Smooth muscle cell (in vitro differentiated cells): ENCODE measurements around the gene MTMR3. TPM values are rescaled to one million over a fixed set of nuclear protein-coding genes. Genes with fewer than 3 reads are reported as not detected.

Source experiments
- DNase-seq: peaks from one replicate; lab custom pipeline; 2025; ENCODE audit not compliant: unreplicated experiment; lab: John Stamatoyannopoulos, UW
- H2AFZ ChIP-seq: fragments of 200-600 bp; sonication (generic); 2 replicates; pipeline ENCODE4 v1.6.0; 2016; ENCODE audit warnings: antibody characterized with exemption, low read depth, mild to moderate bottlenecking
- H3F3A ChIP-seq: fragments of 200-600 bp; sonication (generic); 2 replicates; pipeline ENCODE4 v1.6.0; 2017; ENCODE audit warnings: antibody characterized with exemption, low read depth
- H3K27ac ChIP-seq: fragments of 200-600 bp; sonication (generic); 2 replicates; pipeline ENCODE4 v1.5.1; 2016; ENCODE audit warnings: low read depth, mild to moderate bottlenecking
- H3K27me3 ChIP-seq: fragments of 200-600 bp; sonication (generic); 2 replicates; pipeline ENCODE4 v1.6.1; 2016; ENCODE audit warnings: low read depth, mild to moderate bottlenecking
- H3K36me3 ChIP-seq: fragments of 200-600 bp; sonication (generic); 2 replicates; pipeline ENCODE4 v1.5.1; 2016; ENCODE audit warnings: low read depth
- H3K4me1 ChIP-seq: fragments of 200-600 bp; sonication (generic); 2 replicates; pipeline ENCODE4 v1.5.1; 2016; ENCODE audit warnings: low read depth
- H3K4me2 ChIP-seq: fragments of 200-600 bp; sonication (generic); 2 replicates; pipeline ENCODE4 v1.6.0; 2016; ENCODE audit warnings: mild to moderate bottlenecking
- H3K4me3 ChIP-seq: fragments of 200-600 bp; sonication (generic); 2 replicates; pipeline ENCODE4 v1.5.1; 2016; ENCODE audit warnings: mild to moderate bottlenecking
- H3K79me2 ChIP-seq: fragments of 200-600 bp; sonication (generic); 2 replicates; pipeline ENCODE4 v1.6.0; 2016; ENCODE audit warnings: low read depth, mild to moderate bottlenecking
- H3K9ac ChIP-seq: fragments of 200-600 bp; sonication (generic); 2 replicates; pipeline ENCODE4 v1.6.0; 2016; ENCODE audit warnings: low read depth
- H3K9me3 ChIP-seq: fragments of 200-600 bp; sonication (generic); replicated peaks from 2 replicates; pipeline ENCODE4 v1.5.1; 2016; ENCODE audit warnings: low read depth
- H4K20me1 ChIP-seq: fragments of 200-600 bp; sonication (generic); 2 replicates; pipeline ENCODE4 v1.6.0; 2016; ENCODE audit warnings: low read depth
- whole genome bisulfite sequencing: methylation state at CpG from one replicate; pipeline ENCODE4 v1.1.7; 2016; ENCODE audit warnings: low lambda C conversion rate; 5-methylcytosine and 5-hydroxymethylcytosine counted together
- polyA plus RNA-seq: library from polyadenylated mRNA; unstranded; fragments of >200 nt; fragmentation: Nextera tagmentation; extraction: Ambion mirVana; gene quantifications from 2 replicates; pipeline ENCODE4 v1.2.1, GENCODE V29; 2016
- total RNA-seq: library from RNA; depleted of rRNA; stranded (reverse); fragments of >200 nt; gene quantifications from 2 replicates; pipeline ENCODE4 v1.2.3, GENCODE V29; 2014
- TF ChIP-seq, protein P1 (sequence below): fragments of 200-600 bp; sonication (generic); IDR thresholded peaks from 2 replicates; pipeline ENCODE4 v1.5.1; 2017; ENCODE audit warnings: borderline replicate concordance, mild to moderate bottlenecking, antibody characterized with exemption; ENCODE audit not compliant: insufficient read depth, poor library complexity, severe bottlenecking

The MTMR3 gene
- total and polyA plus RNA-seq, 2 experiments from 2014 or later: 15.8 to 48.9 TPM

DNA sequence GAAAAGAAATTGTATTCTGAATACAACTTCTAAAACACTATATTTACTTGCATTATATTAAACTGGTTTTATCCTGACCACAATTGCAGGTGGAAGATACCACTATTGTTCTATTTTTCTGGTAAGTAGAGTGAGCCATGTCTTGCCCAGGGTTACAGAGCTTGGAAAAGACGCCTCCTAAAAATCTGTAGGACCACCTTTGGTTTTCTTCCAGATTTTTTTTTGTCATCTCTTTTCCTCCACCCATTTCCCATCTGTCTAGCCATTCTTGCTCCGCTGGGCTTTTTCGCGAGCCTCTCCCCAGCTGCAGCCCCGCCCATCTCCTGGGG, 294 bp upstream of the MTMR3 start:
- Histone ChIP-seq H3K79me2 (peaks cover 43% of the 10 kb centered on the region), H3K9ac (no peak overlapping the region), H3K27ac (peak overlapping the region; percentile 99), H3K4me1 (no peaks in the 10 kb centered on the region), H3K36me3 (no peaks in the 10 kb centered on the region), H3K4me3 (peak overlapping the region; percentile 98), H3K4me2 (peak overlapping the region; percentile 91), H4K20me1 (peaks cover 41% of the 10 kb centered on the region), H2AFZ (no peak overlapping the region), H3K9me3 (no peaks in the 10 kb centered on the region), H3K27me3 (no peaks in the 10 kb centered on the region), H3F3A (no peaks in the 10 kb centered on the region)
- no peak for DNase-seq
- 5% methylated on average over 4 of the region's 5 CpGs for WGBS
- TF ChIP-seq, protein P1, sequence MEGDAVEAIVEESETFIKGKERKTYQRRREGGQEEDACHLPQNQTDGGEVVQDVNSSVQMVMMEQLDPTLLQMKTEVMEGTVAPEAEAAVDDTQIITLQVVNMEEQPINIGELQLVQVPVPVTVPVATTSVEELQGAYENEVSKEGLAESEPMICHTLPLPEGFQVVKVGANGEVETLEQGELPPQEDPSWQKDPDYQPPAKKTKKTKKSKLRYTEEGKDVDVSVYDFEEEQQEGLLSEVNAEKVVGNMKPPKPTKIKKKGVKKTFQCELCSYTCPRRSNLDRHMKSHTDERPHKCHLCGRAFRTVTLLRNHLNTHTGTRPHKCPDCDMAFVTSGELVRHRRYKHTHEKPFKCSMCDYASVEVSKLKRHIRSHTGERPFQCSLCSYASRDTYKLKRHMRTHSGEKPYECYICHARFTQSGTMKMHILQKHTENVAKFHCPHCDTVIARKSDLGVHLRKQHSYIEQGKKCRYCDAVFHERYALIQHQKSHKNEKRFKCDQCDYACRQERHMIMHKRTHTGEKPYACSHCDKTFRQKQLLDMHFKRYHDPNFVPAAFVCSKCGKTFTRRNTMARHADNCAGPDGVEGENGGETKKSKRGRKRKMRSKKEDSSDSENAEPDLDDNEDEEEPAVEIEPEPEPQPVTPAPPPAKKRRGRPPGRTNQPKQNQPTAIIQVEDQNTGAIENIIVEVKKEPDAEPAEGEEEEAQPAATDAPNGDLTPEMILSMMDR: no peak

DNA sequence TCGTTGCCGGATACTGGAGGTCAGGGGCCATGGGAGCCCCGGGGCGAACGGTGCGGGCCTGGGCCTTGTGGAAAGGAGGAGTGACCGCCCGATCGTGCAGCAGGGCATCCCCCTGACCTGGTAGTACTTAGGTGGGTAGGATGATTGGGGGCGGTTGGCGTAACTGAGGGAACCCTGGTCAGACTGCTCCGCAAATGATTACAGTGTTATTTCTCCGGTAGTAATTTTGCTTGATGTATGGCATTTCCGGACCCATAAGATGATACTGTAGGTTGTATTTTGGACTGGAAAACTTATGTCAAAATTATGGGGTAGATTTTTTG, 762 bp downstream of the MTMR3 start:
- TF ChIP-seq, protein P1: no peak
- no peak for DNase-seq

DNA sequence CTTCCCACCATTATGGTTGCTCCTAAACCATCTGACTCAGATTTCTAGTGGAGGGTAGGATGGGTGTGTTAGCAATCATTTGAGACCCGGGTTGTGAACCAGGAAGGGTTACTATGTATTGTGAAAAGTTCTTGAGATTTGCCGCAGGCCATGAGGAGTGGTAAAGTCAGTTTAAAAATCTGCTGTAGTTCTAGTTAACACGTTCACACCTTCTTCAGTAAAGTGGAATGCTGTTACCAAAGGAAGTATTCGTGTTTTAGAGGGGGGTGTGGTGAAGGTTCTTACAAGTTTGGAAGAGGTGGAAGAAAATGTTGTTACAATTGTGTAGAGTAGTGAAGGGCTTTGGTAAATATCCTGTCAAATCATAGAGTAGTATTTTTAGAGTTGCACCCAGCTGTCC, 2.6 kb downstream of the MTMR3 start:
- H3K4me1 ChIP-seq: no peaks in the 10 kb centered on the region
- H4K20me1 ChIP-seq: peaks cover 70% of the 10 kb centered on the region
- TF ChIP-seq, protein P1: no peak
- no peaks in the 10 kb centered on the region for H3K9me3 ChIP-seq
- DNase-seq: no peak
- H3K79me2 ChIP-seq: peaks cover 72% of the 10 kb centered on the region
- no peak overlapping the region for H3K4me3 ChIP-seq
- H3K36me3 ChIP-seq: no peaks in the 10 kb centered on the region
- no peaks in the 10 kb centered on the region for H3F3A ChIP-seq
- peak overlapping the region; percentile 12 for H3K4me2 ChIP-seq
- no peak overlapping the region for H3K27ac ChIP-seq
- H2AFZ ChIP-seq: no peak overlapping the region
- H3K9ac ChIP-seq: no peak overlapping the region
- no peaks in the 10 kb centered on the region for H3K27me3 ChIP-seq
- WGBS: 55% methylated on average over 4 of the region's 4 CpGs

More for the DNA sequence above, 762 bp downstream of the MTMR3 start:
- Histone ChIP-seq H3K4me3 (peak overlapping the region; percentile 98), H3K4me1 (no peaks in the 10 kb centered on the region), H3K27me3 (no peaks in the 10 kb centered on the region), H3K27ac (peak overlapping the region; percentile 99), H3K79me2 (peaks cover 53% of the 10 kb centered on the region), H3F3A (no peaks in the 10 kb centered on the region), H4K20me1 (peaks cover 52% of the 10 kb centered on the region), H3K9me3 (no peaks in the 10 kb centered on the region), H3K9ac (peak overlapping the region; percentile 100), H3K4me2 (peak overlapping the region; percentile 91), H3K36me3 (no peaks in the 10 kb centered on the region), H2AFZ (peak overlapping the region; percentile 93)
- 3% methylated on average over 14 of the region's 14 CpGs for WGBS

DNA sequence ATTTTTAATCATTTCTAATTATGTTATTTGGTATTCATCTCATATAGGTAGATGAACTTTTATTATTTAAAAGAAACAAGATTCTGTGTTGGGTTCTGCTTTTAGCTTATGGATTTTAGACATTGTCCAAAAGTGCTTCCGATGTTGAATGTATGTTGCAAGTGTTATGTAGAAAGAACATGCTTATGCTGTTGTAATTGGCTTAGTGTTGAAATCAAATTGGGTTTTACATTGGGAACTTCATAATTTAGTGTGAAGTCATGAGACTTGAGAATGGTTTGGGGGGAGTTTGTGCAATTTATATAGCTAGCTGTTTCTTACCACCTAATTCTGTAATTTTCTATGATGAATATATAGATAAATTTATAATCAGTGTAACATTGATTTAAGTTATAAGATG, 3.6 kb downstream of the MTMR3 start:
- H3K79me2 ChIP-seq: peaks cover 82% of the 10 kb centered on the region
- H3K9ac ChIP-seq: no peak overlapping the region
- H4K20me1 ChIP-seq: peaks cover 80% of the 10 kb centered on the region
- H3K4me1 ChIP-seq: no peaks in the 10 kb centered on the region
- DNase-seq: no peak
- H3K27ac ChIP-seq: no peak overlapping the region
- TF ChIP-seq, protein P1: no peak
- no peak overlapping the region for H2AFZ ChIP-seq
- H3K4me2 ChIP-seq: peak overlapping the region; percentile 12
- H3K27me3 ChIP-seq: no peaks in the 10 kb centered on the region
- H3F3A ChIP-seq: no peaks in the 10 kb centered on the region
- no peaks in the 10 kb centered on the region for H3K9me3 ChIP-seq
- WGBS: 91% methylated on average over 1 of the region's 1 CpG
- H3K36me3 ChIP-seq: no peaks in the 10 kb centered on the region
- H3K4me3 ChIP-seq: no peak overlapping the region
